ENCODE measurements around the gene PDE6C.

- TF ChIP-seq, protein P1, sequence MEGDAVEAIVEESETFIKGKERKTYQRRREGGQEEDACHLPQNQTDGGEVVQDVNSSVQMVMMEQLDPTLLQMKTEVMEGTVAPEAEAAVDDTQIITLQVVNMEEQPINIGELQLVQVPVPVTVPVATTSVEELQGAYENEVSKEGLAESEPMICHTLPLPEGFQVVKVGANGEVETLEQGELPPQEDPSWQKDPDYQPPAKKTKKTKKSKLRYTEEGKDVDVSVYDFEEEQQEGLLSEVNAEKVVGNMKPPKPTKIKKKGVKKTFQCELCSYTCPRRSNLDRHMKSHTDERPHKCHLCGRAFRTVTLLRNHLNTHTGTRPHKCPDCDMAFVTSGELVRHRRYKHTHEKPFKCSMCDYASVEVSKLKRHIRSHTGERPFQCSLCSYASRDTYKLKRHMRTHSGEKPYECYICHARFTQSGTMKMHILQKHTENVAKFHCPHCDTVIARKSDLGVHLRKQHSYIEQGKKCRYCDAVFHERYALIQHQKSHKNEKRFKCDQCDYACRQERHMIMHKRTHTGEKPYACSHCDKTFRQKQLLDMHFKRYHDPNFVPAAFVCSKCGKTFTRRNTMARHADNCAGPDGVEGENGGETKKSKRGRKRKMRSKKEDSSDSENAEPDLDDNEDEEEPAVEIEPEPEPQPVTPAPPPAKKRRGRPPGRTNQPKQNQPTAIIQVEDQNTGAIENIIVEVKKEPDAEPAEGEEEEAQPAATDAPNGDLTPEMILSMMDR (IDR thresholded peaks at IDR 0.05) = no peak
- TF ChIP-seq POLR2A (IDR thresholded peaks at IDR 0.05) = no peak
These were observed 39.1 kb upstream of the PDE6C start for GRCh38 chr10:93573051-93573909.

Data from adrenal gland (tissue), 5 donors.